AG04449 (cell line): Measurements from ENCODE around the gene REN.

Experiments used
- CTCF ChIA-PET: fragments of 350-600 bp; formaldehyde crosslinking; extraction: SDS; loops from one replicate; lab custom pipeline; 2021; ENCODE audit warnings: antibody characterized with exemption; lab: Yijun Ruan, JAX
- POLR2A ChIA-PET: fragments of 400-600, 350-600 bp; formaldehyde crosslinking; extraction: SDS; loops from one replicate; lab custom pipeline; 2020; ENCODE audit warnings: antibody characterized with exemption, inconsistent platforms; lab: Yijun Ruan, JAX
- DNase-seq: peaks from one replicate; pipeline ENCODE4 v3.0.0-alpha.2; 2010; ENCODE audit warnings: low read depth, low spot score
- H3K4me3 ChIP-seq: 2 replicates; pipeline ENCODE4 v1.5.1; 2011; ENCODE audit warnings: low read depth, mild to moderate bottlenecking, control low read depth, low read length
- CTCF ChIP-seq: IDR thresholded peaks from one replicate; pipeline ENCODE4 v1.5.1; 2011; ENCODE audit warnings: mild to moderate bottlenecking, moderate library complexity, low read length, control low read depth, inconsistent platforms; ENCODE audit not compliant: insufficient read depth; ENCODE audit errors: missing control alignments

The REN gene

GRCh38 chr1:204206121-204206520 is 40.0 kb upstream of the REN start:
- TF ChIP-seq CTCF = peak; percentile 13
- no peak for DNase-seq
- CTCF ChIA-PET = interaction anchor here (0.6 to 12.7 kb wide), 46 partner anchors 8 to 601 kb away, joined by 3 to 548 read pairs (median 14); partner anchors contain the start of genes ETNK2, GOLT1A, KISS1 and PLEKHA6
- no peak overlapping the region for H3K4me3 ChIP-seq
- POLR2A ChIA-PET = no interaction called here

GRCh38 chr1:204205486-204205885 is 39.3 kb upstream of the REN start:
- DNase-seq = no peak
- POLR2A ChIA-PET = no interaction called here
- TF ChIP-seq CTCF = no peak
- no peak overlapping the region for H3K4me3 ChIP-seq
- CTCF ChIA-PET = interaction anchor here (0.8 to 12.7 kb wide), 35 partner anchors 7 to 602 kb away, joined by 3 to 548 read pairs (median 18); partner anchors contain the start of genes ETNK2, GOLT1A, KISS1 and PLEKHA6

- no peak for TF ChIP-seq CTCF
- H3K4me3 ChIP-seq = no peak overlapping the region
- no peak for DNase-seq
- ChIA-PET POLR2A (no interaction called here), CTCF (interaction anchor here (0.8 to 12.7 kb wide), 21 partner anchors 9 to 346 kb away, joined by 3 to 548 read pairs (median 24); partner anchors contain the start of genes GOLT1A, KISS1, PLEKHA6 and REN)
These were observed 38.8 kb upstream of the REN start for GRCh38 chr1:204204944-204205343.

GRCh38 chr1:204203206-204203767 is 37.1 kb upstream of the REN start:
- no peak for DNase-seq
- no peak overlapping the region for H3K4me3 ChIP-seq
- ChIA-PET CTCF (interaction anchor here (4.1 to 12.7 kb wide), 3 partner anchors 12 to 159 kb away, joined by 28 to 548 read pairs (median 124); partner anchors contain the start of genes GOLT1A, PLEKHA6 and REN), POLR2A (no interaction called here)
- no peak for TF ChIP-seq CTCF

- no peak overlapping the region for H3K4me3 ChIP-seq
- POLR2A ChIA-PET = no interaction called here
- CTCF ChIA-PET = interaction anchor here (4.1 to 12.7 kb wide), 3 partner anchors 13 to 160 kb away, joined by 28 to 548 read pairs (median 124); partner anchors contain the start of genes GOLT1A, PLEKHA6 and REN
- TF ChIP-seq CTCF = no peak
- DNase-seq = no peak
These were observed 36.3 kb upstream of the REN start for GRCh38 chr1:204202481-204202880.

GRCh38 chr1:204201348-204202040 is 35.4 kb upstream of the REN start:
- DNase-seq = no peak
- TF ChIP-seq CTCF = no peak
- no peak overlapping the region for H3K4me3 ChIP-seq
- CTCF ChIA-PET = interaction anchor here (1.6 to 12.7 kb wide), 4 partner anchors 8 to 162 kb away, joined by 5 to 548 read pairs (median 17); partner anchors contain the start of genes GOLT1A and REN
- POLR2A ChIA-PET = no interaction called here
